HEK293 (cell line): ENCODE data around the gene PRR36.

ENCODE experiments used
- ELK4 ChIP-seq: IDR thresholded peaks from 2 replicates; pipeline ENCODE4 v1.6.1; 2011; ENCODE audit warnings: mild to moderate bottlenecking, low read depth, low read length, borderline replicate concordance
- GLIS2 ChIP-seq: fragments of 450-650 bp; formaldehyde crosslinking; IDR thresholded peaks from 2 replicates; pipeline ENCODE4 v1.5.1; 2016; ENCODE audit warnings: missing biosample characterization, missing genetic modification characterization
- INSM2 ChIP-seq: fragments of 450-650 bp; formaldehyde crosslinking; IDR thresholded peaks from 2 replicates; pipeline ENCODE4 v1.5.1; 2016; ENCODE audit warnings: missing biosample characterization, missing genetic modification characterization
- KLF8 ChIP-seq: fragments of 450-650 bp; formaldehyde crosslinking; IDR thresholded peaks from 2 replicates; pipeline ENCODE4 v1.5.1; 2016; ENCODE audit warnings: missing biosample characterization, missing genetic modification characterization
- OVOL3 ChIP-seq: fragments of 450-650 bp; formaldehyde crosslinking; IDR thresholded peaks from 2 replicates; pipeline ENCODE4 v1.5.1; 2016; ENCODE audit warnings: missing biosample characterization, missing genetic modification characterization
- PBX3 ChIP-seq: sonication (generic); formaldehyde crosslinking; IDR thresholded peaks from 2 replicates; pipeline ENCODE4 v1.8.1; 2022; ENCODE audit warnings: mild to moderate bottlenecking, moderate library complexity, missing genetic modification reagents
- SALL2 ChIP-seq: fragments of 450-650 bp; formaldehyde crosslinking; IDR thresholded peaks from 2 replicates; pipeline ENCODE4 v1.5.0; 2017; ENCODE audit warnings: missing biosample characterization, mild to moderate bottlenecking, missing genetic modification characterization, borderline replicate concordance
- YY2 ChIP-seq: fragments of 450-650 bp; formaldehyde crosslinking; IDR thresholded peaks from 2 replicates; pipeline ENCODE4 v1.5.1; 2016; ENCODE audit warnings: missing biosample characterization, missing genetic modification characterization
- ZBTB26 ChIP-seq: fragments of 450-650 bp; formaldehyde crosslinking; optimal IDR thresholded peaks from 2 replicates; pipeline ENCODE3; 2016; ENCODE audit warnings: missing biosample characterization, mild to moderate bottlenecking, missing genetic modification characterization
- ZFP37 ChIP-seq: fragments of 450-650 bp; formaldehyde crosslinking; IDR thresholded peaks from 2 replicates; pipeline ENCODE4 v1.5.1; 2016; ENCODE audit warnings: missing biosample characterization, missing genetic modification characterization
- ZFP41 ChIP-seq: fragments of 450-650 bp; formaldehyde crosslinking; IDR thresholded peaks from 2 replicates; pipeline ENCODE4 v1.5.1; 2016; ENCODE audit warnings: missing biosample characterization, missing genetic modification characterization, borderline replicate concordance
- ZIC2 ChIP-seq: fragments of 450-650 bp; formaldehyde crosslinking; IDR thresholded peaks from 2 replicates; pipeline ENCODE4 v1.5.1; 2016; ENCODE audit warnings: missing biosample characterization, missing genetic modification characterization
- ZNF10 ChIP-seq: fragments of 450-650 bp; formaldehyde crosslinking; IDR thresholded peaks from 2 replicates; pipeline ENCODE4 v1.5.1; 2017; ENCODE audit warnings: missing biosample characterization, missing genetic modification characterization
- ZNF175 ChIP-seq: fragments of 450-650 bp; formaldehyde crosslinking; IDR thresholded peaks from 2 replicates; pipeline ENCODE4 v1.5.1; 2016; ENCODE audit warnings: missing biosample characterization, missing genetic modification characterization
- ZNF18 ChIP-seq: fragments of 450-650 bp; formaldehyde crosslinking; IDR thresholded peaks from 2 replicates; pipeline ENCODE4 v1.5.1; 2016; ENCODE audit warnings: missing biosample characterization, missing genetic modification characterization
- ZNF350 ChIP-seq: fragments of 450-650 bp; formaldehyde crosslinking; IDR thresholded peaks from 2 replicates; pipeline ENCODE4 v1.5.0; 2017; ENCODE audit warnings: missing biosample characterization, mild to moderate bottlenecking, missing genetic modification characterization
- ZNF426 ChIP-seq: fragments of 450-650 bp; formaldehyde crosslinking; IDR thresholded peaks from 2 replicates; pipeline ENCODE4 v1.5.1; 2017; ENCODE audit warnings: missing biosample characterization, missing genetic modification characterization, mild to moderate bottlenecking, inconsistent platforms, moderate library complexity
- ZNF449 ChIP-seq: fragments of 450-650 bp; formaldehyde crosslinking; IDR thresholded peaks from 2 replicates; pipeline ENCODE4 v1.5.1; 2017; ENCODE audit warnings: missing biosample characterization, mild to moderate bottlenecking, missing genetic modification characterization, moderate library complexity
- ZNF473 ChIP-seq: fragments of 450-650 bp; formaldehyde crosslinking; IDR thresholded peaks from 2 replicates; pipeline ENCODE4 v1.5.1; 2017; ENCODE audit warnings: missing biosample characterization, missing genetic modification characterization
- ZNF510 ChIP-seq: fragments of 450-650 bp; formaldehyde crosslinking; IDR thresholded peaks from 2 replicates; pipeline ENCODE4 v1.5.1; 2018; ENCODE audit warnings: mild to moderate bottlenecking, missing genetic modification characterization, missing biosample characterization; ENCODE audit not compliant: insufficient replicate concordance
- ZNF529 ChIP-seq: fragments of 450-650 bp; formaldehyde crosslinking; IDR thresholded peaks from 2 replicates; pipeline ENCODE4 v1.5.1; 2017; ENCODE audit warnings: missing genetic modification characterization, missing biosample characterization; ENCODE audit not compliant: insufficient replicate concordance
- ZNF549 ChIP-seq: fragments of 450-650 bp; IDR thresholded peaks from 2 replicates; pipeline ENCODE4 v1.5.1; 2018; ENCODE audit warnings: missing biosample characterization, missing genetic modification characterization, mild to moderate bottlenecking, inconsistent platforms, moderate library complexity
- ZNF621 ChIP-seq: fragments of 450-650 bp; formaldehyde crosslinking; IDR thresholded peaks from 2 replicates; pipeline ENCODE4 v1.5.1; 2017; ENCODE audit warnings: missing biosample characterization, missing genetic modification characterization
- ZNF626 ChIP-seq: fragments of 450-650 bp; sonication (Bioruptor Pico); formaldehyde crosslinking; IDR thresholded peaks from 2 replicates; pipeline ENCODE4 v1.5.1; 2018; ENCODE audit warnings: missing biosample characterization, missing genetic modification characterization, inconsistent platforms
- ZNF639 ChIP-seq: fragments of 450-650 bp; formaldehyde crosslinking; IDR thresholded peaks from 2 replicates; pipeline ENCODE4 v1.5.1; 2016; ENCODE audit warnings: missing biosample characterization, missing genetic modification characterization
- ZNF76 ChIP-seq: fragments of 450-650 bp; formaldehyde crosslinking; IDR thresholded peaks from 2 replicates; pipeline ENCODE4; 2016; ENCODE audit warnings: low read depth, missing biosample characterization, missing genetic modification characterization, borderline replicate concordance
- ZNF830 ChIP-seq: fragments of 450-650 bp; IDR thresholded peaks from 2 replicates; pipeline ENCODE4 v1.5.0; 2018; ENCODE audit warnings: missing biosample characterization, missing genetic modification characterization, low read depth, mild to moderate bottlenecking, moderate library complexity
- ZSCAN16 ChIP-seq: fragments of 450-650 bp; formaldehyde crosslinking; IDR thresholded peaks from 2 replicates; pipeline ENCODE4 v1.5.1; 2016; ENCODE audit warnings: missing biosample characterization, missing genetic modification characterization
- ZSCAN30 ChIP-seq: fragments of 450-650 bp; IDR thresholded peaks from 2 replicates; pipeline ENCODE4 v1.5.1; 2018; ENCODE audit warnings: missing biosample characterization, mild to moderate bottlenecking, missing genetic modification characterization, moderate library complexity

The PRR36 gene

GRCh38 chr19:7871437-7872305 lies 2.5 kb downstream of the PRR36 start (continued):
- TF ChIP-seq PBX3 (CRISPR knock-in tag) (no peak), ZSCAN16 (no peak), ZNF10 (no peak), ZNF549 (tag by site-specific recombination) (no peak), KLF8 (tag by site-specific recombination) (peak; percentile 99), INSM2 (tag by site-specific recombination) (no peak), ZNF350 (tag by site-specific recombination) (no peak), ZNF426 (no peak), ZFP41 (tag by site-specific recombination) (no peak), ZNF529 (tag by site-specific recombination) (no peak), YY2 (tag by site-specific recombination) (no peak), ZBTB26 (tag by site-specific recombination) (no peak), ZNF626 (tag by site-specific recombination) (no peak), ZNF76 (tag by site-specific recombination) (no peak), ZSCAN30 (no peak), ZNF449 (tag by site-specific recombination) (no peak), ZNF621 (tag by site-specific recombination) (no peak), GLIS2 (tag by site-specific recombination) (0 out of 2 replicates have a peak, but pooled peaks have one; percentile 9), SALL2 (tag by site-specific recombination) (no peak), ZNF830 (tag by site-specific recombination) (no peak), ZIC2 (tag by site-specific recombination) (no peak), ZNF175 (tag by site-specific recombination) (no peak), ZNF639 (tag by site-specific recombination) (no peak; the same call in 1 of the 2 replicates), ZNF18 (tag by site-specific recombination) (no peak), ZNF473 (tag by site-specific recombination) (no peak), ZFP37 (tag by site-specific recombination) (no peak), ELK4 (no peak), OVOL3 (tag by site-specific recombination) (no peak), ZNF510 (no peak)
